Fibroblast of skin of abdomen (primary cell): ENCODE results near the gene COL25A1.

ENCODE experiments used
- DNase-seq: peaks from one replicate; pipeline ENCODE4 v3.0.0-alpha.2; 2013

Gene COL25A1

DNA sequence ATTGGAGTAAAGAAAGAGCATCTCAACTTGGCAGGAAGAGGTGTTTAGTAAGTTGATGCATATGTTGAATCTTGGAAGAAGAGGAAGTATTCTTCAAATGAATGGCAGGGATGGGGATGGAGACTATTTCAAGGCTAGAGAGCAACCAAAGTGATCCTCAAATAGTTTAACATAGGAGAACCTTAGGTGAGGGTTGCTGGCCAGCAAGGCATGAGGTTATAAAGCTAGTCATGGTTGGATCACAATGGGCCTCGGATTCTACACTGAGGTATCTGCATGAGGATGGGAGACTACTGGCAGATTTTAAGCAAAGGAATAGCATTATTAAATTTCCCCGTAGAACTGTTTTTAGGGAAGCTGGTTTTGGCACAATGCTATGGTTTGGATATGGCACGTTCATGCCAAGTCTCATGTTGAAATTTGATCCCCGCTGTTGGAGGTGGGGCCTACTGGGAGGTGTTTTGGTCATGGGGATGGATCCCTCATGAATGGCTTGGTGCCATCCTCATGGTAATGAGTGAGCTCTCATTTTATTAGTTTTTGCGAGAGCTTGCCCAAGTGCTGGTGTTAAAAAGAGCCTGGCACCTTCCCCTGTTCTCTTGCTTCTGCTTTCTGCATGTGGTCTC, 497.7 kb downstream of the COL25A1 start:
- DNase-seq: no peak

DNA sequence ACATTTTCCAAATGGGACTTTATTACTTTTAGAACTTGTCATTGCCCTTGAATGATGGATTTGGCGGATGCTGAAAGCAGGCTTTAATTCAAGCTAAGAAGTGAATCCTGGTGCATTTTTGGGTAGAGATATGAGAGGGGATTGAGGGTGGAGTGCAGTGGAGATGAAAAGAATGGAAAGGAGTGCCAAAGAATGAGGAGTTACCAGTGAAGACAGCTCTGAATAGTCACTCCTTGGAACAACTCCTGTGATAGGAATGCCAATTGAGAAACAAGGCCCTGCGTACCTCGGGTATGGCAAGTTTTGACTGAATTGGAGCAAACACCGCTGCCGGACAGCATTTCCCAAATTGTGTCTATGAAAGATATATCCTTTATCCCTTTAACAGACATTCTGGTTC, 503.2 kb downstream of the COL25A1 start:
- DNase-seq: no peak

DNA sequence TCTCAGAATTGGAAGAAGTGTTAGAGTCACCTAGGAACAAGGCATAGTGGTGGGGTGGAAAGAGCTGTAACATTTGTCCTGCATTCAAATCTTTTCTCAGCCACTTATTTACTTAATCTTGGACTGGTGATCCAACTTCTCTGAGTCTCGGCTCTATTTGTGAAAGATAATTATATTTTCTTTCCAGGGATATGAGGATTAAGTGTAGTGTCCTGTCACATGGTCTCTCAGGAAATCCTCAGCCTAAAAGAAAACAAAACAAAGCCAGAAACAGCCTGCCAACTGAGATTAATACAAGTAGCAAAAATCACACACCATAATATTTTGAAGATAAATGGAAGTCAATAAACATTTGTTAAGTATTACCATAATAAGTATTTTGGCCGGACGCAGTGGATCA, 506.3 kb downstream of the COL25A1 start:
- no peak for DNase-seq

DNA sequence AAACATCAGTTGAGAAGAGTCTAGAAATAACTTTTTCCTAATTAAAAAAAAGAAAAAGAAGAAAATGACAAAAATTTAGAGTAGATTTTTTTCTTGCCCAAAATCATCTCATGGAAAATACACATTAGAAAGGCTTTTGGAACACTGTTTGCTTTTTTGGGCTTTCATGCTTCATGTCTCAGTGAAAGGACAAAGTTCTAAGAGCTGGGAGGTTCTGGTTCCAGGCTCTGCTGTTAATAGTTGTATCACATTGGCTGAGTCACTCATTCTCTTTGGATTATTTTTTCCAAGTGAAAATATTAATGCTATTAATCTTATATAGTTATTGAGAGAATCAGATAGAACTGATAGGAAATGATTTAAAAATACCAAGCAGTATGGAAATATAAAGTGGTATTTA, 506.7 kb downstream of the COL25A1 start:
- no peak for DNase-seq

DNA sequence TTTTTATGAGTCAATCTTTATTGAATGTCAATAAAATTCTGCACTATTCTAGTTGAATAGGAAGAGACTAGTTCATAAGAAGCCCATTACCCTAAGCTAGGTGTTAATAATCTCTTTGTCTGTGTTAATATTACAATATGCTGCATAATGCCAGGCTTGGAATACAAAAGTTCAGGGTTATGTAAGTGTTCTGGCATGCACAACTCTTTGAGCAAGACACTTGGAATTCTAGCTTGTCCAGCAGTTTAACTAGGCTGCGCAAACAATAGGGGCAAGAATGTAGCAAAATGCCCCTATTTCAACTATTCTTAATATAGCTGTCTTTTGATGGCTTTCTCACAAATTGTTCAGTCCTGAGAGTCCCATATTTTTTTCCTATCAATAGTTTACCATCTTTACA, 508.3 kb downstream of the COL25A1 start:
- DNase-seq: peak; percentile 56

DNA sequence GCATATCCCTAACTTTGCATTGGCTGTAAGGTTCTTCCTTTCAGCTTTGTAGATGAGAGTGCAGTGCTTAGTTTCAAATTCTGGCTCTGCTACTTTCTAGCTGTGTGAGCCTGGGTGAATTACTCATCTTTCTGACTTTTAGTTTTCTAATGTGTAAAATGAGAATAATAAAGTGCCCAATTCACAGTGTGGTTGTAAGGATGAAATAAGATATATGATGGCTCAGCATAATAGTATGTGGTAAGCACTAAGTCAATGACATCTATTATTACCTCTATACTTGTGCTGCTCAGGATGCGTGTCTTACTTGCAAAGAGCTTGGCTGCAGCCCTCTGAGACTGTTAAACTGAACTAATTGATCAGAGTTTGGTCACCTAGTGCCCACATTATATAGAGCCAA, 509.0 kb downstream of the COL25A1 start:
- DNase-seq: peak; percentile 44

DNA sequence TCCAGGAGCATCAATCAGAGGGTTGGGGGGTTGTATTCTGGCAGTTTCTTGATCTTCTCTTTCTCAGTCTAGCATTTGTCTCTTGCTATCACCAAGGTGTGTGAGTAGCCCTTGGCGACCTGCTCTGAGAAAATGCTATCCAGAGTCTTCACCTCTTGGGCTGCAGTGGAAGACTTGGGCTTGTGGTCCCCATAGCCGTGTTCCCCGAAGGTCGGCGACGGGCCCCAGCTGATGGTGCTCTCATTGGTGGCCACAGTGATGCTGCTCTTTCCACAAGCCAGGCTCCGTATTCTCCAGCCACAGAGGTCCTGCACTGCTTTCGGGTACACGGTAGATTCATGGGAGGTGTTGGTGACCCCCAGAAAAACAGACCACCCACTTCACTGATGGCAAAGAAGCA, 513.7 kb downstream of the COL25A1 start:
- no peak for DNase-seq

DNA sequence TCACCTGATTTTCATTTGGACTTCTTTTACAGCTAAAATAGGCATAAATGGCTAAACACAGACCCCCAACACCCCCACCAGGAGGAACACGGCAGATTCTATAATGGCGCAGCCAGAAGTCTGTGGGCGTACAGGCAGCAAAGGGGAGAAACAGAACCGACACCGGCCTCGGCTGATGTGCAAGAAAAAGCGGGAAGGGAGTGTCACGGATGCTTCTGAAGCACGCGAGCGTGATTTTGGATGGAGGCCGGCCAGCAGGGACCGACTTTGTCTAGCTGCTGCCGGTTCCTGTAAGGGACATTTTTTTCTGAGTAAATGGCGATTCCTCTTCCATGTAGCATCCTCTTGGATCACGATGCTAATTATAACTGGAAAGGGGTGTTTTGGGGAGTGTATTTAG, 514.7 kb downstream of the COL25A1 start:
- DNase-seq: no peak

DNA sequence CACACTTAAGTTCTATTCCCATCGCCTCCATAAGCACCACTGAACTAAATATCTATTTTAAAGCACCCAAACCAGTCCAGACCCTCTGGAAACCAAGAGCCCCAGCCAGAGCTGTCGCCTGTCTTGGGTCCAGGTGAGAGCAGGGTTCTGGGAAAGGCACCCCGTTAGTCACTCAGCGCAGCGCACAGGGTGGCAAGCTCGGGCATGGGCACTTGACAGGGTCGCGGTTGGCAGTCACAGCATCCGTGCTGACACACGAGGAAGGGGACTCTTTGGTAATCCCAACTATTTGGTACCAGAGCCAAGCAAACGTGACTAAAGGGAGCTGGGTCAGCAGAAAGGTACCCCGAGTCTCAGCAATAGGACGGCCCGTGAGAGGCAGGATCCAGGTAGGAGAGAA, 515.4 kb downstream of the COL25A1 start:
- DNase-seq: no peak

DNA sequence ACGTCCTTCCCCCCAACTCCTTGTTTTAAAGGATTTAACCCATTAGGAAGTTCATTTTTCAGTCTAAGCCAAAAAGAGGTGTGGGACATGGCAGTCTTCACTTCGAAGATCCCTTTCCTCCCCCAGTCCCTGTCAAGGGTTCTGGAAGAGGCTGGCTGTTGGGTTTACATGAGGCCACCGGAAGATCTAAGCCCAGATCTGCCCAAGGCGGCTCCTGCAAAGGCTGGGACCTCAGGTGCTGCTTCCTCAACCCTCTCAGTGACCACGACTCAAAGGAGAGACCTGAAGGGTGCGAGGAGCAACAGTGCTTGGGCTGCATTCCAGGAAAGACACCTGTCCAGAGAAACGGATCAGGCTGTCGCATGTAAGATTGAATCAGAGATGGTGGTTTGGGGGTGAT, 516.1 kb downstream of the COL25A1 start:
- no peak for DNase-seq

DNA sequence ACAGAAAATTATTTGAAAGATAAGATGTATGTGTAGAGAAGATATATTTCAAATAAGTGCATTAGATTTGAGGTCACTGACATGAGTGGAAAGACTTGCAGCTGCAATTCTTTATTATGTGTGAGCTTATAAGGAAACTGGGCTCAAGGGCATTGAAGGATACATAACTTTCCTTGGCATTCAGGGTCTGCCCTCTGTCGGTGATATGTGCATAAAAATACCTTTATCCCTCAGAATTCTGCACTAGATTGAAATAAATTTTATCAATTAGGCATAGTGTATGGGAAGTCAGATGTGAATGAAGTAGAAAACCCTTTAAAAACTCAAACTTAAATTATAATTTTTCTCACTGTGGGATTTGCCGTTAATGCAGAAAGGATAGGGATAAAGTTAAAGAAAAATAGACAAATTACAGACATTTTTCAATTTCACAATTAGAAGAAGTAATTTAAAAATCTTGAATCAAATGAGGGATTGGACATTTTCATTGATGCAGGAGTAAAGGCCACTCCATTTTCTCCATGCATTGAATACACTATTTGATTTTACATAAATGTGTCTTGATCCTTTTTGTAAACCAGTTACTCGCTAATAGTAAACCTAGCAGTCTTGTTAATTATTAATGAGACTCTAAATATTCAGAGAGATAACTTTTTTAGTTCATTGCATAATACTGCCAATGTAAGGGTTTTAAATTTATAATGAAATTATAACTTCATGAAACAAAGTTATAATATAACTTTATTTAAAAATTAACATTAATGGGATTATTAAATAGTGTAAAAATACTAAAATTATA, 518.6 kb downstream of the COL25A1 start:
- peak; percentile 17 for DNase-seq

DNA sequence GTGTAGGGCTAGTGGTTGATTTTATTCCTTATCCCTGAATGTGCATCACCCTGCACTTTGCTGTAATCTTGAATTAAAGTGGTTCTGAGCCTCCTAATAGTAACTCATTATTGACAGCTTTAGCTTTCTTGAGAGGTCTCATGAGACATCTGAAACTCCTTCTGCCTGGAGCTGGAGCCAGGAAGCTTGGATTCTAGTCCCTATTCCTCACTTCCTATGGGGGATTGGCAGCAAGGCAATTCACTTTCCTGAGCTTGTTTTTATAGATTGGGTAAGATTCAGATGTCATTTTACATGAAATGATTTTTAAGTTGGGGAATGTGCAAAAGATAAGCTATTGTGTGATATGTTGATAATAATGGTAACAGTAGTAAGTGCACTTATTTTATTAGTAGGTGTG, 522.5 kb downstream of the COL25A1 start:
- DNase-seq: no peak

DNA sequence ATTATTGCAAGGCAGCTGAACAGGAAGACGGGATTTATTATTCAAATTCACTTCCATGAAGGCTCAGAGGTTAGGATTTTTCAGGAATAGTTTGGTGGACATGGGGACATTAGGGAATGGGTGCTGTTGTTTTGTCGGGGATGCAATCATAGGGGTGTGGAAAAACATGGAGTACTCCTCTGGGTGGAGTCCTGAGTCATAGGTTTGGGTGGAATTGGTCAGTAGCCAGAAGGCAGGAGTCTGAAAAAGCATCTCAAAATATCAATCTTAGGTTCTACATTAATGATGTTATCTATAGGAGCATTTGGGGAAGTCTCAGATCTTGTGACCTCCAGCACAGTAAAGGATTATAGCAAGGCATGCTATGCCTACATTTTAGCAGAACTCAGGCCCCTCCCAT, 525.1 kb downstream of the COL25A1 start:
- DNase-seq: no peak

DNA sequence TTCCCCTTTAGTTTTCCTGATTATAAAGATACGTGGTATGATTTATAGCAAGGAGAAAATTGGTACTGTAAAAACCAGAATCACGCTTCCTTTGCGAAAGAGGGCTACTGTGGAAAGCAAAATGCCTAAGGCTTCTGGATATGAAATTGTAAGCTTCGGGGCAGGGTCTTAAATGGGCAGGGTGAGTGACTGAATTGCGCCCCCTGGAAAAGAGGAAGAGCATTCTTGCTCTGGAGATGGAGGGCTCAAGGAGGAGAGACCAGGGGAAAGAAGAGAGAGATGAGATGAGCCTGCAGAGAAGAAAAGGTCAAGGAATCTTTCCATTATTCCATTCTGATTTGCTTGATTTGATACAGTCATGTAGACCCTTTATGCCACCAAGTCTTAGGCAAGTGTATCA, 526.5 kb downstream of the COL25A1 start:
- no peak for DNase-seq

DNA sequence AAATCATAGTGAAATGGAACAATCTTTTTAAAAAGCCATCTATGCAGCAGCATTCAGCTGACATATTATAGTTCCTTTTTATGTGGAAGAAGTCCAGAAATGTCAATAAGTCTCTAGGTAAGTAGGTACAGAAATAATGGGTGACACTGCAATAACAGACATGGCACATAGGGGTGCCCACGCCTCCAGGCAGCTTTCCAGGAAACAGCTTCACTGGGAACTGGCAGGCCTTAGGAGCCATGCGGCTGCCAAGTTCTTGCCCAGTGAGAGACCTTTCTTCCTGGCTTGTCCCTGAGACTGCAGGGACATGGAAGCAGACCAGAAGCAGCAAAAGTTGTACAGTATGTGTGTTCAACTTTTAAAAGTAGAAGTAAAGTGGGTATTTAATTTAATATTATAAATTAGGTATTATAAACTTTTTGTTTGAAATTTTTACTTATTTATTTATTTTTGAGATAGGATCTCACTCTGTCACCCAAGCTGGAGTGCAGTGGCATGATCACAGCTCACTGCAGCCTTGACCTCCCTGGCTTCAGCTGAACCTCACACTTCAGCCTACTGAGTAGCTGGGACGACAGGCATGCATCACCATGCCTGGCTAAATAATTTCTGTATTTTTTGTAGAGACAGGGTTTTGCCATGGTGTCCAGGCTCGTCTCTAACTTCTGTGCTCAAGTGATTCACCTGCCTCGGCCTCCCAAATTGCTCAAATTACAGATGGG, 527.5 kb downstream of the COL25A1 start:
- no peak for DNase-seq

DNA sequence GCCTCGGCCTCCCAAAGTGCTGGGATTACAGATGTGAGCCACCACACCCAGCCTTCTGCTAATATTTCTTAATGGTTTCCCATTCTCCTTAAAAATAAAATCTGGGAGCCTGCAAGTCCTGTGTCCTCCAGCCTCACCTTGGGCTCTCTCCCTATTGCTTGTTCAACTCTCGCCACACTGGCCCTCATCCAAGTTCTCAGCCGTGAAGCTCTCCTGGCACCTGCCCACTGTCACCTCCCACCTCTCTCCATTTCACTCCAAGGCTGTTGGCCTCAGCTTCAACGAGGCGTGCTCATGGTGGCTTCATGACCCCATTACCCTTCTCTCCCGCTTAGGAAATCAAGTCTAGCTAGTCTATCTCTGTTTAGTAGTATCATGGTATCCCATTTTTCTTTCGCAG, 530.1 kb downstream of the COL25A1 start:
- DNase-seq: no peak

DNA sequence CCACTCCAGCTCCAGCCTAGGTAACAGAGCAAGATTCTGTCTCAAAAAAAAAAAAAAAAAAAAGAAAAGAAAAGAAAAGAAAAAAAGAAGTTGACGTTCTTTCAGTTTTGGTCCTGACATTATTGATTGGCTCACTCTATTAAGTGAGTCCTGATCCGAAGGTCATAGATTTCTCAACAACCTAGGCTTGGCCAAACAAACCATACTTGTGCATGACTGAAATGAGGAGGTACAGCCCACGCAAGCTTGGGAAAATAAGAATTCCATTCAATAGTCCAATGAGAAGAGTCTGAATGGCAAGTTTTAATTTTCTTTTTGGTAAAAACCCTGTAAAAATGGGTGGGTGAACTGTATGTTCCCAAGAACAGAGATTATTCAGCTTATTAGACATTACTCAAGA, 536.4 kb downstream of the COL25A1 start:
- DNase-seq: no peak

DNA sequence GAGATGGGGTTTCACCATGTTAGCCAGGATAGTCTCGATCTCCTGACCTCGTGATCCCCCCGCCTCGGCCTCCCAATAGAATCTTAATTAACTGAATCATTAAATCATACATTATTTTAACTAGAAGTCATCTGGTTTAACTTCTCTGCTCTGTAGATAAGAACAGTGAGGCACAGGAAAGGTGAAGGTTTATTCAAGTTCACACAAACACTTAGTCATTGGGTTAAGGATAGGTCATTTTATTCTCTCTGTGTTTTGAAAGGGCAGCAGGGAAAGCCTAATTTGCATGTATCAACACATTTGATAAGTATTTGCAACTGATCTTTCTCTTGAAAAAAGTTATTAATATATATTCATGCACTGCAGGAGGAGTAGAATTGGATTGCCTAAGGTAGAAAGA, 538.5 kb downstream of the COL25A1 start:
- DNase-seq: no peak

DNA sequence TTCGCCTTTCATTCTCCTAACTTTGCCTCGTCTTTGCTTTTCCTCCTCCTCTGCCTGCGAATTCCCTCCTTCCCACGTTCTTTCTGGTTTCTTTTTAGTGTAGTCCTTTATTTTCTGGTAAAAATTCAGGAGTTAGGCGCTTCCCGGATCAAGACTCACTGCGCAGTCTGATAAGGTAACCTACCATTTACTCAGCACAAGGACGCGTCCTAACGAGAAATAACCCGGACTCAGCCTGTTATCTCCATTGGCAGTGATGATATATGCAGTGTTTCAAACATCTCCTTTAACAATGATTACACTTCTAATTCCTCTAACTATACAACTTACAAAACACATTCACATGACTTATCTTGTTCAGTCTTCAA, 539.2 kb downstream of the COL25A1 start:
- no peak for DNase-seq

DNA sequence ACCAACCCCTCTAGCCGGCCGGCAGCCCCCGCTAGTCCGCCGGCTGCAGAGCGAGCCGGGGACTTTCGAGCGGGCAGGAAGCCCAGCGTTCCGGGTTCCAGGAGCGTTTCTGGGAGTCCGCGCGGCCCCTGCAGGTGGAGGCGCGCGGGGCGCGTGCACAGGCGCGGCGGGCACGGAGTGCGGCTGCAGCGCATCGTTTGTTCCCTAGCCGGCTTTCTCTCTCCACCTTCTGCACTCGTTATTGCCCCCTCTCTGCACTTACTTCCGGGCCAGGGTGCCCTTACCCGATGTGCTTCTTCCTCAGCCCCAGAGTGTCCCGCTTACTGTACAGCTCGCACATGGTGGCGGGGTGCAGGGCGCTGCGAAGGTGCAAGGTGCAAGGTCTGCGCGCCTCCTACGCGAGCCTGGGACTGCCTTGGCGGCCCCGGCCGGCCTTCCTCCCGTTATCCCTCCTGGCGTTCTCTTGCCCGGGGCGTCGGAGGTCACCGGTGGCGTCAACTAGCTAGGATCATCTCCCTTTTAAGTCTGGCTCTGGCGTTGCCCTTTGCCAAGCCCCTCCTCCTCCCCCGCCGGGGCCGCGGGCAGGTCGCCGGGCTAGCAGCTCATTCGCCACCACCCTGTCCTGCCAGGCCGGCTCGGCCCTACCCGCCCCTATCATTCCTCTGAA, 539.8 kb downstream of the COL25A1 start, which contains the start of gene ETNPPL:
Gene ETNPPL, minus strand, starts transcription at position 495 of the 667 bp plus-strand sequence. Its CDS starts 155 bp downstream, at position 340.
- no peak for DNase-seq
